NCI-H748 (cell line): Measurements from ENCODE around the gene LCAT.
"Not testable (repeated sequence)": the region's sequence is repeated elsewhere in the genome, so short reads cannot be mapped to it uniquely, and the experiment has no call there.

Experiments
- DNase-seq: peaks from one replicate; lab custom pipeline; 2025; ENCODE audit not compliant: unreplicated experiment; lab: John Stamatoyannopoulos, UW

The LCAT gene

DNA sequence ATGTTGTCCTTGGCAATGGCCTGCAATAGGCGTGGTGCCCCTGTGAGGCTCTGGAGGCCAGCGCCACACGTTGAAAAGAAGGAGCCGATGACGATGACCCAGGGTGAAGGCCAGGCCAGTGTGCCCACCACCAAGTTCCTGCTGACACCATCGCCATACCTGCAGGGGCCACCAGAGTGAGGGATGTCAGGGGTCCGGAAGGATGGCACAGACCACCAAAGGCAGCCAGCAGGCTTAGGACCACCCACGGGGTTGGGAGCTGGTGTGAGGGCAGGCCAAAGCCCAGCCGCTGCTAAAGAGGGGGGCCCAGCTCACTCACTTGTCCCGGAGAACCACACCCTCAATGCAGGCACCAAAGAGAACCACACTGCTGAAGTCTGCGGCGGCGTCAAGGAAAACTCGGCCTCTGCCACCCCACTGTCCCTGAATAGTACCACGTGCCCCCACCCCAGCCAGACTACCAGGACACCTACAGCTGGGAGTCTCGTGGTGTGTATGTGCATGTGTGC, 6.5 kb upstream of the LCAT start:
- DNase-seq: no peak

- no peak for DNase-seq
Measured at GRCh38 chr16:67949645-67950044, 5.7 kb upstream of the LCAT start.

DNA sequence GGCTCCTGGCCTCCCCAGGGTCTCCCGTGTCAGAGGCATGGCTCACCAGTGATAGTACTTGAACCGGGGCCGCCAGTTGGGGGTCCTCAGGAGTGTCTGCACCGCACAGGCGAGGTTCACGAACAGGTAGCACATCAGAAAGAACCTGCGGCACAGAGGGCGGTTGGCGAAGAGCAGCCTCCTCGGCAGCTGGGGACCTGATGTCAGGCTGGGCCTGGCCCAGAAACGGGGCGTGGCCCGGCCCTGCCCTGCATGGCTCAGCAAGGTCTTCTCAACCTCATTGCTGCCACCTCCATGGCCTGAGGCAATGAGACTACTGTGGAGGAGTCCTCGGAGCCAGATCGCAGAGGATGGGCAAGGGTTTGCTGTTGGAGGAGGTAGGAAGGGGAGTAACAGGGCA, 4.1 kb upstream of the LCAT start:
- no peak for DNase-seq

DNA sequence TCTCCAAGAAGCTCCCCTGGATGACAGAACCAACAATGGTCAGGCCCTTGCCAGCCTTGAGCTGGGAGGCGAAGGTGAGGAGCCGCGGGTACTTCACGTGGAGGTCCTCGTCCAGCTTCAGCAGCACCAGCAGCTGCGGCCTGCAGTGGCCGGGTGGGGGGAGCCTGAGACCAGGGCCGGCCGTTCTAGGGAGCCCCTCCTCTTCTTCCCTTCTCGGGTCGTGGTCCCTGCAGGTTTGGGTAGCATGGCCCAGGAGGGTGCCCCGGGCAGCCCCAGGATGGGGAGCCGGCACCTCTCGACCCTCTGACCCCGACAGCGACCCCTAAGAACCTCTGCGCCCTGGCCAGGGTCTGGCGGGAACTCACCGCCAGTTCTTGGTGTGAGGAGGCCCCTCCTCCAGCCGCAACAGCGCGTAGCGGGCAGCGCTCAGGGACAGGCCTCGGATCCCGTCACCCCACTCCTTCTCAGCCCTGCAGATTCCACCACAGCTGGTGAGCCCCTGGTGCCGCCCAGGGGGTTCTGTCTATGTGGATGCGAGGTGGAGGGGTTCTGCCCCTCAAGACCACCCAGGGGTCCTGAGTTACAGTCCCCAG, 3.1 kb upstream of the LCAT start:
- DNase-seq: no peak

DNA sequence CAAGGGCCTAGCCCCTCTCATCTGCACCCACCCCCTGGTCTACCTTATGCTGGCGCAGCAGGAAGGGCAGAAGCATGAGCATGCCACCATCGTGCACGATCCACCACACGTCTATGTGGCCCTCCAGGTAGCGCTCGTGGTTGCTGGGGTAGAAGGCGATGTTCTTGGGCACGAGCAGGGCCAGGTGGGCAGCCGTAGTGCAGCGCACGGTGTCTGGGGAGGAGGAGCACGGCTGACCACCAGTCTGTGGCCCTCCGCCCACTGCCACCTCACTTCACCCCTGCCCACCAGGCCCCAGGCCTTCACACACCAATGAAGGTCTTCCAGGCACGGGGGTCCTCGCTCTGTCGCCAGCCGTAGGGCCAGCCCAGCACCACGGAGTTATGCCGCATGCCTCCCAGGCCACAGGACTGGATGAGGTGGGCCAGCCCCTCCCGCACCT, 2.2 kb upstream of the LCAT start:
- no peak for DNase-seq

DNA sequence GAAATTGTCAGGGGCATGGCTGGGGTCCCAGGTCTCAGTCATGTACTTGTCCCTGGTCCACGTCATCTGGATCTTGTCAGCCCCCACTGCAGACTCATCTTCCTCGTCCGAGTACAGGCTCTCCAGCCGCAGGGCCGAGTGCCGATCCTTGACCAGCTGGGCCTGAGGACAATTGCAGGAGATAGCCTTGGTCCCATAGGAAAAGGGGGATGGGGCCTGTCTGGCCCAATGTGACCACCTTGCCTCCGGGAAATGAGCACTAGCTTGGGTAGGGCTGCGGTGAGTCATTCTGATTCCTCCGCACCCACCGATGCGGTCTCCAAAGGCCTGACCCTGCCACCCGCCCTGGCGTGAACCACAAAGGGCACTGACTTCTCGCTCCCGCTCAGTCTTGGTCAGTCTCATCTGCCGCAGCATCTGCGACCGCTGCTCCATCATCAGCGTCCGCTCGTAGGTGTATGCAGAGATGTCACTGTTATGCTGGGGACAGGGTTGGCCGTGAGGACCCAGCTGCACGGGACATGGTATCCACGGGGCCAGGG, 1.5 kb upstream of the LCAT start:
- DNase-seq: no peak

DNA sequence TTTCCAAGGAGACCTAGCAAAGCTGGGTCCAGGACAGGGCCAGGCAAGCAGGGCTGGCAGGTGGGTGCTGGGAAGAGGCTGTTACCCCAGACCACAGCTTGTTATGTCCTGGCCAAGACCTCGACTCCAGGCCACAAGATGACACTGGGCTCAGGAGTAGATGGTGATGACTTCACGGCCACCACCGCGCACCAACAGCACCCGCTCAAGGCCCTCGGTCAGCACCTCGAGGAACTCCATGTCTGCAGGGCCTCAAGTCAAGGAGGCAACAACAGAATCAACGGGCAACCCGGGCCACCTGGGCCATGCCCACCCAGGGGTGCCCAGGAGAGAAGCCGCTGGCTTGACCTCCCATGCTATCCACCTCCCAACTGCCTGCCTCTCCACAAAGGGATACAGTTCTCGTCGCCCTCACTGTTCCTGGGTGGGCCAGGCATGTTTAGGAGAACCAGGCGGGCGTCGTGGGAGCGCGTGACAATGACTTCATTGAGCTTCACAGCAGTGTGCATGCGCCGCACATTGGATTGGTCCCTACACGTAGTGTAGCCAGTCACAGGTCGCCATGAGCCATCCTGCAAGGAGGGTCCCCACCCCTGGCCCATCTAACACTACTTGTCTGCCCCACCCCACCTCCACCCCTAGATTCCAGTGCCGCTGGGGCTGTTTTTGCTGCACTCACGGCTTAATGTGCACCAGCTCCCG, 921 bp upstream of the LCAT start:
- no peak for DNase-seq

GRCh38 chr16:67943256-67943618, 683 bp downstream of the LCAT start:
- DNase-seq: no peak

DNA sequence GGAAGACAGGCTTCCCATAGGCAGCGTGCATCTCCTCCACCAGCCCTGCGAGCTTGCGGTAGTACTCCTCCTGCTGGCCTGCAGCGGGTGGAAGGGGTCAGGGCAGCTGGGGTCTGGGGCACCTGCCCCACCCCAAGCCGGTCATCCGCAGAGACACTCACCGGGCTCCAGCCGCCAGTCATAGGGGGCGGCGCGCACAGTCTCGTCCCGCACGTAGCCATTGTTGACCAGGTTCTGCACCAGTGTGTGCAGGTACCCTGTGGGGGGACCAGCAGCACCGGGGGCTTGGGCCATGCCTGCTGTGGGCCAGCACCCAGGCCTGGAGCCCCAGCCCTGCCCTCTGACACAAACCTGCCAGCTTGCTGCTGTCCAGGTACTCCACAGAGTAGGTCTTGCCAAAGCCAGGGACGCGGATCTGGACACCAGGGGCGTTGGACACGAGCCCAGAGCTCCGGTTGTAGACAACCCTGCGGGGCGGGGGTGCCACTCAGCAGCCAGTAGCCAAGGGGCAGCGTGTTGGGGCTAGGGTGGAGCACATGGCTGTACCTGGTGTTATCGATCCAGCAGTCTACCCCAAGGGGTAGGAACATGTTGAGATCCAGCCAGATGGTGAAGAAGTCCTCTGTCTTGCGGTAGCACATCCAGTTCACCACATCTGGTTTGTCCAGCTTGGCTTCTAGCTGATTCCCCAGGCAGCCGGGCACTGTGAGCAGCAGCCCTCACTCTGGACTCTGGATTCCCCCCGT, 1.2 kb downstream of the LCAT start:
- no peak for DNase-seq

DNA sequence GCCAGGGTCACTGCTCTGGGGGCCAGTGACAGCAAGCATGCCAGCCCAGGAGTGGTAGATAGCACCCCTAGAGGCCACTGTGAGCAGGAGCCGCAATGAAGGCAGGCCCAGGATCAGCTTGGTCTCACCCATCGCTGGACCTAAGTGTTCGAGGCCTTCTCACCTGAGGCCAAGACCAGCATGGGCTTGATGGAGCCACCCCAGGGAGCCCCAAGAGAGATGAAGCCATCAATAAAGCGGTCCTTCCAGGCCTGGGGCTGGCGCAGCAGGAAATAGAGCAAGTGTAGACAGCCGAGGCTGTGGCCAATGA, 1.8 kb downstream of the LCAT start:
- peak; percentile 13 for DNase-seq

DNA sequence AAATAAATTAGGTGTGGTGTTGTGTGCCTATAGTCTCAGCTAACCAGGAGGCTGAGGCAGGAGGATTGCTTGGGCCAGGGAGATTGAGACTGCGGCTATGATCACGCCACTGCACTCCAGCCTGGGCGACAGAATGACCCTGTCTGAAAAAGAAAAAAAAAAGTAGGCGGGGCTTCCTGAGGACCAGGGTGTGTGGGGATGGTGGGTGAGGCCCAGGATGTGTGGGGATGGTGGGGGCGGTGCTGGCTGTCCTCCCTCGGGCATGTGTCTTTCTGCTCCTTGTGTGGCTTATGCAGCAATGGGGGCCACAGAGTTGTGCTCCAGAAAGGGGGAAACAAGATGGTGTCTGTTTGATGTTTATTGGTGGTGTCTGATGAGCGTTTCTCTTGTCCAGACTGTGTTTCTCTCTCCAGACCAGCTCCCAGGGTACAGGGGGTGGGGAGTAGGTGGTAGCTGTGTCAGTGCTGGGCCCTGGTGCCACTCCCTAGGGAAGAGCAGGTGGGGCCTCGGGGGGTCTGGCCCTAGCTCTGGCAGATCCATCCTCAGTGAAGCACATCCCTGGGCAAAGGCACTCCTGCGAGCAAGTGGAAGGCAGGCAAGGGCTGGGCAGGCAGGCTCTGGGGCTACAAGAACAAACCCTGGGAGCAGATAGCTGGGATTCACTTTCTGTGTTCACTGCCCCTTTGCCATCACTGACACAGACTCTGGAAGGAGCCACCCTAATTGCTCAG, 2.3 kb downstream of the LCAT start:
- no peak for DNase-seq

- no peak for DNase-seq
Measured at GRCh38 chr16:67940446-67941089, 3.4 kb downstream of the LCAT start.

GRCh38 chr16:67939507-67940445, 4.1 kb downstream of the LCAT start:
- no peak for DNase-seq

DNA sequence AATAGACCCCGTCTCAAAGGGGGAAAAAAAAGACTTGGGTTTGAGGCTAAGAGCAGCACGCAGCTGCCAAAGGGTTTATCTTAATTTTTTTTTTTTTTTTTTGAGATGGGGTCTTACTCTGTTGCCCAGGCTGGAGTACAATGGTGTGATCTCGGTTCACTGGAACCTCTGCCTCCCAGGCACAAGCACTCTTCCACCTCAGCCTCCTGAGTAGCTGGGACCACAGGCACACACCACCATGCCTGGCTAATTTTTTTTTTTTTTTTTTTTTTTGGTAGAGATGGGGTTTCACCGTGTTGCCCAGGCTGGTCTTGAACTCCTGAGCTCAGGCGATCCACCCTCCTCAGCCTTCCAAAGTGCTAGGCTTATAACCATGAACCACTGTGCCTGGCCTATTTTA, 6.2 kb downstream of the LCAT start:
- not testable (repeated sequence) for DNase-seq

GRCh38 chr16:67936880-67937605, 6.9 kb downstream of the LCAT start:
- DNase-seq: no peak

DNA sequence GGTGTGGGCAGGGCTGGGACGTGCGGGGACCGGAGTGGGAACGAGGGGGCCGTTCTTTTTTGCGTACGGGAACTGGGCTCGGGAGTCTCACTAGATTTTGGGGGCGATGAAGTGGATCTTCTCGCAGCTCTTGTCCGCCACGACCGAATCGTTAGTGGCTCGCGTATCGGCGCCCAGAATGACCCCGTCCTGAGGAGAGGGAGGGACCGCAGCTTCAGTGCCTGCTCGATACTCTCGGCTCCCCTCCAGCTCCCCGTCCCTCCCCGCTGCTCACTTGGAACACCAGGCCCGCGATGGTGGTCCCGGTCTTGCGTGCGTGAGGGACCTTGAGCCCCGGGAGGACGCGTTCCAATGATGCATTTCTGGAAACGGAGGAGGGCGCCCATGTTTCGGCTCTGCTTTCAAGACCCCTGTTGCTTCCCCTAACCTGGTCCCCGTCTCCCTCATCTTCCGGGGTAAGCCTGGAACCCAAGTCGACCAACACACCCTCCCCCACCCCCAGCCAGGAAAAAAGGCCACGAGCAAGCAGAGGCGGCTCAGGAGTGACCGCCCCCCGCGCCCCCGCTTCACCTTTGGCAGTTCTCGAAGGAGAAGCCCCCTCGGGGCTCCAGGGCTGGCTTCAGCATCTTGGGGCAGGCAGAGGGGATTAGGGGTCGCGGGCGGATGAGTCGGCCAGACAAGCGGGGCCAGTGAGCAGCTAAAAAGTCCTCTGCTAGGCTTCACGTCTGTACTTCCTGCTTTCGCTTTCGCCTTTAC, 7.6 kb downstream of the LCAT start, which contains the start of gene PSMB10:
TSS of gene PSMB10 (minus strand) at position 727 of the 756 bp plus-strand sequence. CDS start at position 626, 101 bp downstream.
- DNase-seq: peak; percentile 57

DNA sequence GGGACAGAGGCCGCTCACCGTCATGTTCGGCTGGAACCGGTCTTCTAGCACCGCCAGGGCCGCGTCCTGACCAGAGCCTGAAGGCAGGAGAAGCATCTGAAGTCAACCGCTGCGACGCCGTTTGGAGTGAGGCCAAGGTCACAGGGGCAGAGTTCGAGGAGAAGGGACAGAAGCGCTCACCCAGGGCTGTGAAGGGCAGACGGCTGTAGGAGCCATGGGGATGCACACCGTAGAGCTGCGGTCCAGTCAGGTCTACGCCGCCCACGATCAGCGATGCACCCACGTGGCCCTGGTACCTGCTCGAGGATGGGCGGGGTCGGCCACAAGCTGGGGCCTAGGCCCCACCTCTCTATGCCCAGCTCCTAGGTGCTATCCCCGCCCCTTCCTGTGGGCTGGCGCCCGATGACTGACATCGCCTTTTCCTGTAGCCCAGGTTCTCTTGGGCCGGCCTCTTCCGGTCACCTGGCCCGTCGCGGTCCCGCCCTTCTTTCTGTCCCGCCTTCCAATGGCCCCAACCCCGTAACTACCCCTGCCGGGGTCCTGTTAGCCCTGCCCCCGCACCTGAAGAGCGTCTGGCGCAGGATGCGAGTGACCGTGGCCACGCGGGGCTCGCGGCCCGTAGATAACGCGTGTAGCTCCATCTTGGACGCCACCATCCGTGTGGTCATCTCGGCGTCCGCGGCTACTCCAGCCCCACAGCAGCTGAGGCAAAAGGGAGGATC, 8.4 kb downstream of the LCAT start:
- DNase-seq: peak; percentile 97

- DNase-seq: peak; percentile 42
Measured at GRCh38 chr16:67935101-67935401, 8.9 kb downstream of the LCAT start.
